Muscle of leg (tissue), 11 donors: ENCODE data around the gene ANK3. TPM values are rescaled to one million over a fixed set of nuclear protein-coding genes. Genes with fewer than 3 reads are reported as not detected.
A peak's percentile ranks its signal among the peaks of the same experiment; 100 is the strongest.

ENCODE experiments used
- DNase-seq: peaks from one replicate; pipeline ENCODE4 v3.0.0; 2013
- H3K27ac ChIP-seq: one replicate; pipeline ENCODE4 v1.5.1; 2013; ENCODE audit warnings: mild to moderate bottlenecking, low read length, control low read depth
- H3K27me3 ChIP-seq: one replicate; pipeline ENCODE4 v1.6.1; 2013; ENCODE audit warnings: low read length; ENCODE audit not compliant: control insufficient read depth, insufficient read depth
- H3K36me3 ChIP-seq: one replicate; pipeline ENCODE4 v1.6.1; 2013; ENCODE audit warnings: low read length; ENCODE audit not compliant: control insufficient read depth, insufficient read depth
- H3K4me1 ChIP-seq: one replicate; pipeline ENCODE4 v1.6.1; 2013; ENCODE audit warnings: low read length; ENCODE audit not compliant: control insufficient read depth, insufficient read depth
- H3K4me3 ChIP-seq: one replicate; pipeline ENCODE4 v1.5.1; 2013; ENCODE audit warnings: low read length, control low read depth
- H3K9me3 ChIP-seq: replicated peaks from 2 replicates; pipeline ENCODE4 v1.6.1; 2013; ENCODE audit warnings: low read depth, low read length; ENCODE audit not compliant: control insufficient read depth
- WGBS: methylation state at CpG from one replicate; pipeline ENCODE4 v1.1.5; 2013; ENCODE audit warnings: missing lambda C conversion rate; ENCODE audit not compliant: insufficient coverage; 5-methylcytosine and 5-hydroxymethylcytosine counted together
- polyA plus RNA-seq, 8 donors: library from polyadenylated mRNA; unstranded; fragments of 120-200 nt; gene quantifications; one replicate each; pipeline versions ENCODE4 v1.2.1 to v1.2.3, GENCODE V29; 2013; ENCODE audit warnings: inconsistent platforms in 1 of 8, low replicate concordance in 1 of 8; ENCODE audit not compliant: insufficient read length in 8 of 8, insufficient read depth in 1 of 8
- total RNA-seq: library from RNA; stranded (reverse); fragments of 120-200 nt; gene quantifications from one replicate; pipeline ENCODE4 v1.2.4, GENCODE V29; 2013

ANK3 gene
- total and polyA plus RNA-seq, 9 donors, result 64.0 to 158 (median 90.8) TPM

GRCh38 chr10:60149003-60149402, 240.7 kb downstream of the ANK3 start:
- Histone ChIP-seq H3K27me3 (no peaks in the 10 kb centered on the region), H3K4me1 (no peaks in the 10 kb centered on the region), H3K27ac (no peak overlapping the region), H3K36me3 (no peaks in the 10 kb centered on the region), H3K9me3 (no peaks in the 10 kb centered on the region), H3K4me3 (no peak overlapping the region)
- WGBS, result 87% methylated on average over 2 of the region's 2 CpGs
- DNase-seq, result no peak

GRCh38 chr10:60148266-60148840, 241.3 kb downstream of the ANK3 start:
- H3K36me3 ChIP-seq, result no peaks in the 10 kb centered on the region
- no peaks in the 10 kb centered on the region for H3K4me1 ChIP-seq
- H3K27me3 ChIP-seq, result no peaks in the 10 kb centered on the region
- H3K27ac ChIP-seq, result no peak overlapping the region
- H3K9me3 ChIP-seq, result no peaks in the 10 kb centered on the region
- no peak overlapping the region for H3K4me3 ChIP-seq
- peak; percentile 50 for DNase-seq

- Histone ChIP-seq H3K4me3 (no peak overlapping the region), H3K27ac (no peak overlapping the region), H3K36me3 (no peaks in the 10 kb centered on the region), H3K27me3 (no peaks in the 10 kb centered on the region), H3K4me1 (no peaks in the 10 kb centered on the region), H3K9me3 (no peaks in the 10 kb centered on the region)
- WGBS, result 80% methylated on average over 1 of the region's 3 CpGs
- DNase-seq, result no peak
Measured at GRCh38 chr10:60147576-60148265, 242.0 kb downstream of the ANK3 start.

GRCh38 chr10:60147025-60147424, 242.7 kb downstream of the ANK3 start:
- no peak overlapping the region for H3K4me3 ChIP-seq
- no peaks in the 10 kb centered on the region for H3K36me3 ChIP-seq
- 43% methylated on average over 2 of the region's 4 CpGs for WGBS
- no peak overlapping the region for H3K27ac ChIP-seq
- DNase-seq, result no peak
- no peaks in the 10 kb centered on the region for H3K4me1 ChIP-seq
- no peaks in the 10 kb centered on the region for H3K9me3 ChIP-seq
- H3K27me3 ChIP-seq, result no peaks in the 10 kb centered on the region

GRCh38 chr10:60144099-60144498, 245.6 kb downstream of the ANK3 start:
- Histone ChIP-seq H3K27ac (no peak overlapping the region), H3K4me1 (peaks cover 10% of the 10 kb centered on the region), H3K27me3 (no peaks in the 10 kb centered on the region), H3K36me3 (no peaks in the 10 kb centered on the region), H3K4me3 (no peak overlapping the region), H3K9me3 (no peaks in the 10 kb centered on the region)
- no CpG with 5 or more reads among the region's 3 CpGs for WGBS
- DNase-seq, result no peak

- Histone ChIP-seq H3K36me3 (no peaks in the 10 kb centered on the region), H3K4me3 (no peak overlapping the region), H3K27ac (no peak overlapping the region), H3K9me3 (no peaks in the 10 kb centered on the region), H3K4me1 (peaks cover 10% of the 10 kb centered on the region), H3K27me3 (no peaks in the 10 kb centered on the region)
- WGBS, result no CpG with 5 or more reads among the region's 1 CpG
- no peak for DNase-seq
Measured at GRCh38 chr10:60142736-60143135, 246.9 kb downstream of the ANK3 start.

- Histone ChIP-seq H3K36me3 (no peaks in the 10 kb centered on the region), H3K4me3 (no peak overlapping the region), H3K4me1 (peaks cover 10% of the 10 kb centered on the region), H3K27ac (peak overlapping the region; percentile 81), H3K27me3 (no peaks in the 10 kb centered on the region), H3K9me3 (no peaks in the 10 kb centered on the region)
- WGBS, result 43% methylated on average over 1 of the region's 7 CpGs
- peak; percentile 81 for DNase-seq
Measured at GRCh38 chr10:60141896-60142559, 247.6 kb downstream of the ANK3 start.

GRCh38 chr10:60140651-60141632, 248.7 kb downstream of the ANK3 start:
- Histone ChIP-seq H3K9me3 (no peaks in the 10 kb centered on the region), H3K27me3 (no peaks in the 10 kb centered on the region), H3K27ac (peak overlapping the region; percentile 81), H3K4me3 (peak overlapping the region; percentile 44), H3K36me3 (no peaks in the 10 kb centered on the region), H3K4me1 (peaks cover 10% of the 10 kb centered on the region)
- no CpG with 5 or more reads among the region's 12 CpGs for WGBS
- DNase-seq, result peak; percentile 76

- DNase-seq, result peak; percentile 60
- Histone ChIP-seq H3K4me3 (peak overlapping the region; percentile 44), H3K4me1 (peaks cover 10% of the 10 kb centered on the region), H3K27ac (peak overlapping the region; percentile 81), H3K27me3 (no peaks in the 10 kb centered on the region), H3K9me3 (no peaks in the 10 kb centered on the region), H3K36me3 (no peaks in the 10 kb centered on the region)
- 13% methylated on average over 5 of the region's 8 CpGs for WGBS
Measured at GRCh38 chr10:60139798-60140566, 249.7 kb downstream of the ANK3 start.
